Measurements from ENCODE around the gene STAC3.

STAC3 gene

GRCh38 chr12:57235728-57236131 is 15.3 kb downstream of the STAC3 start:
- no peak for DNase-seq

DNA sequence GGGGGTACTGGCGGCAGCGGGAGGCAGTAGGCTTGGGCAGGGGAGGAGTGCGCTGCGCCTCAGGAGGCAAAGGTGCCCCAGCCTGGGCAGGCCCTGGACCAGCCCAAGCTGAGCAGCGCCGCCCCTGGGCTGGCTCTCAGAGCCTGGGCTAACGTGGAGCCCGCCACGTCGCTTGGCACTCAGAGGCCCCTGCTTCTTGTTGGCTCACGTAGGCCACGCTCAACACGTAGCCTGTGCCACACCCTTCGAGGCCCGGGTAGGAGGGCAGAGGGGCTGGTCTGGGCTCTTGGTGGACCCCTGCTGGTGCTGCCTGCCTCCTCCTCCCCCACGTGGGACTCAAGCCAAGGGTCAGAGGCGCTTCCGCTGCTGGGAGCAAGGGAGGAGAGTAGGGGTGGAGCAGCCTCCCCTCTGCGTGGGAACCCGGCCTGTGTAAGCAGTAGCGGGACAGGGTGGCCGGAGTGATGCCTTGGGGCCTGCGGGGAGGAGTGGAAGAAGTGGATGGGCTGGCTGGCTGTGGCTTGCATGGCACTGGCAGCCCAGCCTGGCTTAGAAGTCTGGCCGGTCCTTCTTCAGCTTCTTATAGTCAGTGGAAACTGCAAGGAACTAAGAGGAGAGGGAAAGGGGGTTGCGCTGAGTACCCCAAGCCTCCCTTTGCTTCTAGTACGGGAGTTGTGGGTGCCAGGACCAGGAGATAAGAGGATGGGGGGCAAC is 15.8 kb downstream of the STAC3 start:
- DNase-seq: no peak

DNA sequence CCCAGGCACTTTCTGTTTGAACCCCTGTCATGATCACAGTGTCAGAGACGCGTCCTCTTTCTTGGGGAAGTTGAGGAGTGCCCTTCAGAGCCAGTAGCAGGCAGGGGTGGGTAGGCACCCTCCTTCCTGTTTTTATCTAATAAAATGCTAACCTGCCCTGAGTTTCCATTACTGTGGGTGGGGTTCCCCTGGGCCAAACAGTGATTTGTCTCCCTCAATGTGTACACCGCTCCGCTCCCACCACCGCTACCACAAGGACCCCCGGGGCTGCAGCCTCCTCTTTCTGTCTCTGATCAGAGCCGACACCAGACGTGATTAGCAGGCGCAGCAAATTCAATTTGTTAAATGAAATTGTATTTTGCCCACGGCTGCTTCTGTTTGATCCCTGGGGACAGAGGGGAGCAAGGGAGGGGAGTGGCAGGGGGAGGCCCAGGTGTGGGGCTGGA is 16.4 kb downstream of the STAC3 start:
- DNase-seq: no peak

DNA sequence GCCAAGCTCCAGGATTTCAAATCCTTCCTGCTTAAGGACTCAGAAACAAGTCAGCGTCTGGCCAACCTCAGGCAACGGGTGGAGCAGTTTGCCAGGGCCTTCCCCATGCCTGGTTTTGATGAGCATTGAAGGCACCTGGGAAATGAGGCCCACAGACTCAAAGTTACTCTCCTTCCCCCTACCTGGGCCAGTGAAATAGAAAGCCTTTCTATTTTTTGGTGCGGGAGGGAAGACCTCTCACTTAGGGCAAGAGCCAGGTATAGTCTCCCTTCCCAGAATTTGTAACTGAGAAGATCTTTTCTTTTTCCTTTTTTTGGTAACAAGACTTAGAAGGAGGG is 16.8 kb downstream of the STAC3 start:
- no peak for DNase-seq

DNA sequence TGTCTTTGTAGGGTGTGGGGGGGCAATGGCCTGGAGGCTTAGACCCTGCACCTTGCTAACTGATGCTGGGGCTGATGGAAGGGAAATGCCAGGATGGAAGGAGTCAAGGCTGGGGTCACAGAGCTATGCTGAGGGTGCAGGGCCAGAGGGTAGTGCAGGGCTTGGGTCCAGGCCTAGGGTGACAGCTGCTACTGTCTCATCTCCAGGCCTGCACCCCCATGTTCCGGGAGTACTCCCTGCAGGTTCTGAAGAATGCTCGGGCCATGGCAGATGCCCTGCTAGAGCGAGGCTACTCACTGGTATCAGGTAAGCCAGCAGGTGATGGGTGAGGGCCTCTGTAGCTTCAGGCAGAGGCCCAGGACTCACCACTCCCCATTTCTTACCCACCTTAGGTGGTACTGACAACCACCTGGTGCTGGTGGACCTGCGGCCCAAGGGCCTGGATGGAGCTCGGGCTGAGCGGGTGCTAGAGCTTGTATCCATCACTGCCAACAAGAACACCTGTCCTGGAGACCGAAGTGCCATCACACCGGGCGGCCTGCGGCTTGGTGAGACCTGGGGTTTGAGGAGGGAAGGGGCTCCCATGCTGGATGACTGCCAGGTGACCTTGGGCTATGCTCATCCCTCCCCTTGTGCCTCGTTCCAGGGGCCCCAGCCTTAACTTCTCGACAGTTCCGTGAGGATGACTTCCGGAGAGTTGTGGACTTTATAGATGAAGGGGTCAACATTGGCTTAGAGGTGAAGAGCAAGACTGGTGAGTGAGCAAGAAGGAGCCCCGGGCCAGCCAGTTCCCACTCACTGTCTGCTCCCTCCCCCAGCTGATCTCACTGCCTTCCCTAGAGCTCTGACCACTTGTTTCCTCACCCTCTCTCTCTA is 17.4 kb downstream of the STAC3 start:
- no peak for DNase-seq

DNA sequence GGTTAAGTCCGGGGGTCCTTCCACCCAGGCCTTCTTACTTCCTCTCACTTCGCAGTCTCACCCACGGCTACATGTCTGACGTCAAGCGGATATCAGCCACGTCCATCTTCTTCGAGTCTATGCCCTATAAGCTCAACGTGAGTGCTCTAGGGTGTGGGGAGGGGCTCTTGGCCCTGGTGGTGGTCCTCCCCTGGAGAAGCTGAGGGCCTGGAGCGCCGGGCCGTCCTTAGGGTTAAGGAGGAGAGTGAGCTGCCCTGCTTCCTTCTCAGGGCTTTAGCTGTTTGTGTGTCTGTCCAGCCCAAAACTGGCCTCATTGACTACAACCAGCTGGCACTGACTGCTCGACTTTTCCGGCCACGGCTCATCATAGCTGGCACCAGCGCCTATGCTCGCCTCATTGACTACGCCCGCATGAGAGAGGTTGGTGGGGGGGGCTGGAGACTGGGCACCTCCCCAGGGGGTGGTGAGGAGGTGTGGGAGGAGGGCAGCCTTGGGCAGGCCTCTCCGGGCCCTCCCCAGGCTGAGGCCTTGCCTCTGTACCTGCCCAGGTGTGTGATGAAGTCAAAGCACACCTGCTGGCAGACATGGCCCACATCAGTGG is 18.7 kb downstream of the STAC3 start:
- DNase-seq: no peak

- no peak for DNase-seq
Measured at GRCh38 chr12:57231276-57232021, 19.5 kb downstream of the STAC3 start.

- no peak for DNase-seq
Measured at GRCh38 chr12:57230381-57231155, 20.4 kb downstream of the STAC3 start.

GRCh38 chr12:57229634-57230380 is 21.2 kb downstream of the STAC3 start, which contains the start of gene SHMT2:
SHMT2 (plus strand) TSS chr12:57229711; CDS start chr12:57229779, 68 bp downstream.
- DNase-seq: peak; percentile 95

- DNase-seq: peak in 1 of 2 donors; percentile 56
Measured at GRCh38 chr12:57229046-57229633, 21.8 kb downstream of the STAC3 start.

GRCh38 chr12:57227315-57228115 is 23.5 kb downstream of the STAC3 start:
- no peak for DNase-seq

DNA sequence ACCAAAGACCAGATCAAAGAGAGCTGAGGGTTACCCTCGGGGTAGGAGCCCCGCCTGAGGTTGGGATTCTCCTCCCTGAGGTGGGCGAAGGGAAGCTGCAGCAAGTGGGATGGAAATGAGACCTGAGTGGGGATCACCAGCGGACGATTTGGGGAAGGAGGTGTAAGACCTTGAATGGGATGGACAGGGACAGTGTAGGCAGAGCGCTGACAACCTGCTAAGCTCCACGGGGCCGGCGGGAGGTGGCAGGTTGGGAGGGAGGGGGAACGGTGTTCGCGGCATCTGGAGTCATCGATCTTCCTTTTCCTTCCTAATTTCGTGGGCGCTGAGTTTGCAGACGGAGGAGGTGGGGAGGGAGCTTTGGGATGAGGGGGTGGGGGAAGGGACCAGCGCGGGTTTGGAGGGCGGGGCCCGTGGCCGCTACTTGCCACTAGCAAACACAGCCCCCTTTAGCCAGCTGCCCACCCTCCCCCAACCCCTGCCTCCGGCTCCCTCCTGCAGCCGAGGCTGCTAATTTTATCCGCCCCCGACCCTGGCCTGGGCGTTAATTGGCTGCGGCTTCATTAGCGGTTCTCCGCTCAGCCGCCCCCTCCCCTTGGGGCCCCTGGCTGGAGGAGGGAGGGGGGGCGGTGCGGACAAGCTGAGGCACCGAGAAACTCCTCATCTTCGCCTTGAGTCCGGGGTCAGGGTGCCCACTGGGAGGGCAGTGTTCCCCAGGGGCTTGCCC is 24.2 kb downstream of the STAC3 start:
- no peak for DNase-seq

- no peak for DNase-seq
Measured at GRCh38 chr12:57225680-57226210, 25.2 kb downstream of the STAC3 start.

DNA sequence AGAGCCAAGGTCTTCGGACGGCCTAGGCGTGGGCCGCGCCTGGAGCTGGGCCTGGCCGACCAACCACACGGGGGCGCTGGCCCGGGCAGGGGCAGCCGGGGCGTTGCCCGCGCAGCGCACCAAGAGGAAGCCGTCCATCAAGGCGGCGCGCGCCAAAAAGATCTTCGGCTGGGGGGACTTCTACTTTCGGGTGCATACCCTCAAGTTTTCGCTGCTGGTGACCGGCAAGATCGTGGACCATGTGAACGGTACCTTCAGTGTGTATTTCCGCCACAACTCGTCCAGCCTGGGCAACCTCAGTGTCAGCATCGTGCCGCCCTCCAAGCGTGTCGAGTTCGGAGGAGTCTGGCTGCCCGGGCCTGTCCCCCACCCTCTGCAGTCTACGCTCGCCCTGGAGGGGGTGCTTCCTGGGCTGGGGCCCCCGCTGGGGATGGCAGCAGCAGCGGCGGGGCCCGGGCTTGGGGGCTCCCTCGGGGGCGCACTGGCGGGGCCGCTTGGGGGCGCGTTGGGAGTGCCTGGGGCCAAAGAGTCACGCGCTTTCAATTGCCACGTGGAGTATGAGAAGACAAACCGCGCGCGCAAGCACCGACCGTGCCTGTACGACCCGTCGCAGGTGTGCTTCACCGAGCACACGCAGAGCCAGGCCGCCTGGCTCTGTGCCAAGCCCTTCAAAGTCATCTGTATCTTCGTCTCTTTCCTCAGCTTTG is 25.9 kb downstream of the STAC3 start:
- DNase-seq: peak; percentile 66 to 68

DNA sequence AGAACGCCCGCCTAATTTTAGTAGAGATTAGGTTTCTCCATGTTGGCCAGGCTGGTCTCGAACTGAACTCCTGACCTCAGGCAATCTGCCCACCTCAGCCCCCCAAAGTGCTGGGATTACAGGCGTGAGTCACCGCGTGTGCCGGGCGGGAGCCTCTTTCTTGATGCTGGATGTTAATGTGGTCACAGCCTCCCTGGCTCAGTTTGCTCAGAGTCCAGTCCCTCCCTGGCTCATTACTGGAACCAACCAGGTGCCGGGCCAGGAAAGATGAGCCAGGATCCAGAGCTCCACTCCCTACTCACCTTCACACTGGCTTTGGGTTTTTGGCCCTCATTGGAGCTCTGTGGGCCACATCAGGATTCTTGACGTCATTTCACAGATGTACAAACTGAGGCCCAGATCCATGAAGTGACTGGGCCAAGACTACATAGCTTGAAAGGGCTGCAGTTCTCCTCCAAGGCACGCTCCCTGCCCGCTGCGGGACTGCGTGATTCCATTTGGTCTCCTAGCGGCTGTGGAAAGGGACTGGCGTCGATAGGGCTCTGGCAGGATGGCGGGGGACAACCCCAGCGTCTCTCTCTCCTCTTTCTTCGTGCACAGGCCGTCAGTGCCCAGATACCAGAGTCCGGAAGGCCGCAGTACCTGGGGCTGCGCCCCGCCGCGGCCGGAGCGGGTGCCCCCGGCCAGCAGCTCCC is 26.6 kb downstream of the STAC3 start:
- no peak for DNase-seq

GRCh38 chr12:57223191-57224165 is 27.5 kb downstream of the STAC3 start:
- peak; percentile 55 to 66 for DNase-seq

All from CD4-positive, alpha-beta T cell treated with Interferon alpha-2 for 1 hour (primary cell).